CD4-positive, alpha-beta T cell treated with Interferon alpha-2 for 1 hour (primary cell): ENCODE measurements around the gene ABI2.
"Not testable (repeated sequence)": the region's sequence is repeated elsewhere in the genome, so short reads cannot be mapped to it uniquely, and the experiment has no call there.

ENCODE experiments used
- DNase-seq, 2 donors: peaks; one replicate each; pipeline ENCODE4 v3.0.0-alpha.2; 2020 to 2022

ABI2 gene

DNA sequence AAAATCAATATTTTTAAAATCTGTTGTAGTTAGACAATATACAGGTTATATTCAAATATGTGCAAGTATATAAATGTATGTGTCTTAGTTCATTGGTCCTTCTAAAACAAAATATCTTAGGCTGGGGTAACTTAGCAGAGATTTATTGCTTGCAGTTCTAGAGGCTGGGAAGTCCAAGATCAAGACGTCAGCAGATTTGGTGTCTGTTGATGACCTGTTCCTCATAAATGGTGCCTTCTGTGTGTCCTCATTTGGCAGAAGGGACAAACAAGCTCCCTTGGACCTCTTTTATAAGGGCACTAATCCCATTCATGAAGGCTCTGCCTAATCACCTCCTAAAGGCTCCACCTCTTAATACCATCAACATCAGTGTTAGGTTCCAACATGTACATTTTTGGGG is 31.3 kb downstream of the ABI2 start:
- DNase-seq = no peak

DNA sequence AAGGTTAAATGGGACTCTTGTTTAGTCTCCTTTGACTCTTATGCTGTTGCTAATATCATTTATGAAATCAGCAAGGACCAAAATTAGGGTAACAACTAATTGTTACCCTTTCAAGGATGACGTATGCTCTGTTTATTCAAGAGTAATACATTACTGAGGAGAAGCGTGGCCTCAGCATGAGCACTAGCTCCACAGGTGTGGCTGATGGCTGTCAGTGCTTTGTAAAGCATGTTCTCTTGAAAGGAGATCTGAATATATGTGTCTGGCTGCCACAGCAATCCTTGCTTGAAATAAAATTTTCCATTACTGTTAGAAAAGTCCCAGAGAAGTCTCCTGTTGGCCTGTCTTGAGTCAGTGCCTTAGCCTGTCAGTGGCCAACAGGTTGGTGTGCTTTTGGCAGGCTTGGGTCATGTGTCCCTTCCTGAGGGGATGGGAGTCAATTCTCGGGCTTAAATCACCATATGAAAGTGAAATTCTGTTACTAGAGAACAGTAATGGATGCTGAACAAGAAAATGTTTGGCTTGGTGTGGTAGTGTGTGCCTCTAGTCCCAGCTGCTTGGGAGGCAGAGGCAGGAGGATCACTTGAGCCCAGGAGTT is 32.7 kb downstream of the ABI2 start:
- no peak for DNase-seq

DNA sequence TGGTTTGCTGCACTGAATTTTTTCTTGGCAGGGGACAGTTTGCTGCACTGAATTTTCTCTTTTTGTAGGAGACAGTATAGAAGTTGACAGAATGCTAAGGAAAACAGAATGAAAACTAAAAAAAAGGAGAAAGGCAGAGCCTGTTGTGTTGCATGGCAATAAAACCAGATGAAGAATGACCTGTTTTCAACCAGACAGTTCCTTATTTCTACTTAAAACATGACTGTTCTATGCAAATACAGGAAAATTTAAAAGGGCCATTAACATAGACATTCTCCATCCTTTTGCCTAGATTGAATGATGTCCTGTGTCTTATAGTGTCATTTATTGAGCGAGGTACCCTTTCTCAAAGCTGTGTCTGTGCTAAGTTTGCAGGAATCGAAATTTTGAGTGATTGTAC is 33.3 kb downstream of the ABI2 start:
- no peak for DNase-seq

DNA sequence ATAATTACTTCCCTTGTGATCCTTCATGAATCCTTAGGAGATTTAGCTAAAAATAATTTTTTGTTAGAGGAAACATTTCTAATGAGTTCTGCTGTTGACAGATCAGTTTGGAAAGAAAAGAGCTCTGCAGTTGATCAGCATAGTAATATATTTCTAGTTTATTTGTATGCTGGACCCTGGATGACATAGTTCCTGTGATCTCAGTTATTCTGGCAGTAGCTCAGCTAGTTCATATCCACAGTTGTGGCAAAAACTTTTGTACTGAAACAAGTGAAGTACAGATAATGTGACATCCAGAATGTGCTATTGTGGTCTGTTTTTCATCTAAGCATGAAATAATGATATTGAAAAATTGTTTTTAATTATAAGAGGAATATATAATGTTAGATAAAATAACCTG is 33.7 kb downstream of the ABI2 start:
- no peak for DNase-seq

DNA sequence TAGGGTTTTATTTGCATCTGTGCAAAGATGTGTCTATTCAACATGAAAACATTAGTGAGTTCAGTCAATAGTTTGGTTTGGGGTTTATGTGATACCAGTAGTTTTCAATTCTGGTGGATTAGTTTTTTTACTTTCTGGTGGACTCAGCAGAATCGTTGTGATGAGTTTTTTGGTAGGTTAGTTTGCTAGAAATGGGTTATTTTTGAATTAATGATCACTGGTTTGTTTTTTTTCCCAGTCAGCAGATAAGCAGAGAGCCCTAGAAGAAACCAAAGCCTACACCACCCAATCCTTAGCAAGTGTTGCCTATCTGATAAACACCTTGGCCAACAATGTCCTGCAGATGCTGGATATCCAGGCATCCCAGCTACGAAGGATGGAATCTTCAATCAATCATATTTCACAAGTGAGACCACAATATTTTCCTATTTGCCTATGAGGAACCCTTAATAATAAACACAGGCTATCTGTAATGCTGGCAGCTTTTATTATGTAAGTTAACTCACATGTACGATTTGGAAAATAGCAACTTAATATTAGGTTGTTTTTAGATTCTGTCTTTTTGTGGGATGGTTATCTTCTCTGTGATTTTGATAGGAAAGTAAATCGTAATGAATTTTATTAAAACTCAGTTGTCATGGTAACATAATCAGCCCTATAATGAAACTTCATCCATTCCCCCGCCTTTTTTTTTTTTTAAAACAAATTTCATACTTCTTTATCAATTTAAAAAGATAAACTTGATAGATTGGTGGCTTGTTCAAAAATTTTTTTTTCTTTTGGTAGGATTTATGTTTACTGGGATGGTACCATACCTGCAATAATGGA is 38.7 kb downstream of the ABI2 start:
- no peak for DNase-seq

DNA sequence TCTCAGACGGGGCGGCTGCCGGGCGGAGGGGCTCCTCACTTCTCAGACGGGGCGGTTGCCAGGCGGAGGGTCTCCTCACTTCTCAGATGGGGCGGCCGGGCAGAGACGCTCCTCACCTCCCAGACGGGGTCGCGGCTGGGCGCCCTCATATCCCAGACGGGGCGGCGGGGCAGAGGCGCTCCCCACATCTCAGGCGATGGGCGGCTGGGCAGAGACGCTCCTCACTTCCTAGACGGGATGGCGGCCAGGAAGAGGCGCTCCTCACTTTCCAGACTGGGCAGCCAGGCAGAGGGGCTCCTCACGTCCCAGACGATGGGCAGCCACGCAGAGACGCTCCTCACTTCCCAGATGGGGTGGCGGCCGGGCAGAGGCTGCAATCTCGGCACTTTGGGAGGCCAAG is 44.5 kb downstream of the ABI2 start:
- DNase-seq = not testable (repeated sequence)

DNA sequence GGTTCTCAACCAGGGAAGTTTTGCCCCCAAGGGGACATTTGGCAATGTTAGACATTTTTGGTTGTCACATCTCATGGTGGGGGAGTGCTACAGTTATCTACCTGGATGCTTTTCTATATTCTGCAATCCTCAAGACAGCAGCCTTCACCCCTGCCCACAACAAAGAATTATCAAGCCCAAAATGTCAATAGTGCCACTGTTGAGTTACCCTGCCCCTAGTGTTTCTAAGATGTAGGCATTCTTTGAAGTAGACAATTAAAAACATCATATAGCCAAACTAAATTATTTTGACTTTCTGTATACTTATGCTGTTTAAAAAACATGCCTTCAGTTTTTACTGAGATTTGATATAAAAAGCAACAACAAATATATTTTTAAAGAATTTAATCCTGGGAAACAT is 48.0 kb downstream of the ABI2 start:
- peak in 1 of 2 donors; percentile 3 for DNase-seq

DNA sequence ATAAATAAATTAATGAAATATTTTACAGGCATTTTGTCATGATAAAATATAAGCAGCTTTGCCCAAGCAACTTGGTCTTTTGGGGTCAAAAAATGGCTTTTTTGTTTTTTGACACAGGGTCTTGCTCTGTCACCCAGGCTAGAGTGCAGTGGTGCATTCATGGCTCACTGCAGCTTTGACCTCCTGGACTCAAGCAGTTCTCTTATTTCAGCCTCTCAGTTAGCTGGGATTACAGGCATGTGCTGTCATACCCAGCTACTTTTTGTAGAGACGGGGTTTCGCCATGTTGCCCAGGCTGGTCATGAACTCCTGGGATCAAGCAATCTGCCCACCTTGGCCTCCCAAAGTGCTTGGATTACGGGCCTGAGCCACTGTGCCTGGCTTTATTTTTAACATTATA is 51.0 kb downstream of the ABI2 start:
- DNase-seq = no peak

DNA sequence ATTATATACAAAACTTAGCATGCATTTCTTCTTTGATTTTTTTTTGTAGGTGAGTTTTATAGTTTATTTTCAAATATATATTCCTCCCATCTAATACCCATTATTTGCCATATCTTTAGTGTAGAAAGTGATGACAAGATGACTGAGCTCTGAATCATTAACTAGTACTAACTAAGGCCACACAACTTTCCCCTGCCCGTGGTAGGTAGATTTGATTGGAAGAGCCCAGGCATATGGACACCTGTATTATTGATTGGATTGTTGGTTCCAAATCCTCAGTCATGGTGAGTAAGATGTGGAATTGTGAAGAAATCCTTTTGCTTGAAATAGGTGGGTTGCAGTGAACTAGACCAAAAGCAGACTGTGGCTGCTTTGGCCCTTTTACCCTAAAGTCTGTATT is 54.8 kb downstream of the ABI2 start:
- DNase-seq = no peak

DNA sequence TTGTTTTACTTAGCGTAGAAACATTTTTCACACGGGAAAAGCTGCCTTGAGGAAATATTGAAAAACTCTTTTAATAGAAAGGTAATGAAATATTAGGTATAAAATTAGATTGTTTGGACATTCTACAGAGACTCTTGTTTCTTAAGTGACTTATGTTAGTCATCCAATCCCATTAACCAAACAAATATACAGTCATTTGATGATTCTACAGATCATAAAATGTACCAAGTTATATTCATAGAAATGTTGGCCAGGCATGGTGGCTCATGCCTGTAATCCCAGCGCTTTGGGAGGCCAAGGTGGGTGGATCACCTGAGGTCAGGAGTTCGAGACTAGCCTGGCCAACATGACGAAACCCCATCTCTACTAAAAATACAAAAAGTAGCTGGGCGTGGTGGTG is 60.0 kb downstream of the ABI2 start:
- DNase-seq = not testable (repeated sequence)

DNA sequence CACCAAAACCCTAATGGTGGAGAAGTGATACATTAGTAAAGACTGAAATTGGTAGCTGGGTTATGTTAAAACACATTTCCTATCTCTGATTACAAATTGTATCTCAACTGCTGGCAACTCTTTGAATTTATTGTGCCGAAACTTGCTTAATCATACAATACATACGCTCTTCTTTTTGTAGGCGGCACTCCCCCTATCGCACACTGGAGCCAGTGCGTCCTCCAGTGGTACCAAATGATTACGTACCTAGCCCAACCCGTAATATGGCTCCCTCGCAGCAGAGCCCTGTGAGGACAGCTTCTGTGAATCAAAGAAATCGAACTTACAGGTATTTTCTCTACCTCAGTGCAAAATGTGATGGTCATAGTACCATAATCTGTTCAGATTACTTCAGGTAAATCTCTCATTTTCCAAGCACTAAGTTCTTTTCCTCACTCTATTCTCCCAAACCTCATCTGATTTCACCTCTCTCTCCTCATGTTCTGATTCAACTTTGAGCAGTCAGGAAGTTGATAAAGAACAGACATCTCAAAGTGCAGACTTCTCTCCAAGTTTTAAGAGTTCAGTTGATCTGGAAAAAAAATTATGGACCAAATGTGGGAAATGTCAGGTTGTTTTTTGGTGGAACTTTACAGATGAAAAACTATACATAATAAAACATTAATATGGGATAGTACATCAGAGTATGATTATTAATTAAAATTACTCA is 66.5 kb downstream of the ABI2 start:
- no peak for DNase-seq

DNA sequence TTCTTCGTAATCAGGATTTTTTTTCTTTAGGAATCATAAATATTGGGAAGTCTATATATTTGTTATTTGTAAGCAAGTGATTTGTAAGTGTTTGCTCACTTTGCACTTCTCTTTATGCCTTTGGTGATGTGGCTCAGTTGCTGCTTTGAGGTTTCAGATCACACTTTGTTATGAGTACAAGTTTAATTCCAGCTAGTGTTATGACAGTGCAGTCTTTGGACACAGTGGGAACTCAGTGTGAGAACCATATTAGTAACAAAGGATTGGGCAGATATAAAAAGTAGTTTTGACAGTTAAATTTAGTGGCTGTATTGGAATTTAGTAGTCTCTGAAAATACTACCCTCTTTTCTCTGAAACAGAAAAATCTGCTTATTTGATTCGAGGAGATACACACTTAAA is 67.7 kb downstream of the ABI2 start:
- no peak for DNase-seq

DNA sequence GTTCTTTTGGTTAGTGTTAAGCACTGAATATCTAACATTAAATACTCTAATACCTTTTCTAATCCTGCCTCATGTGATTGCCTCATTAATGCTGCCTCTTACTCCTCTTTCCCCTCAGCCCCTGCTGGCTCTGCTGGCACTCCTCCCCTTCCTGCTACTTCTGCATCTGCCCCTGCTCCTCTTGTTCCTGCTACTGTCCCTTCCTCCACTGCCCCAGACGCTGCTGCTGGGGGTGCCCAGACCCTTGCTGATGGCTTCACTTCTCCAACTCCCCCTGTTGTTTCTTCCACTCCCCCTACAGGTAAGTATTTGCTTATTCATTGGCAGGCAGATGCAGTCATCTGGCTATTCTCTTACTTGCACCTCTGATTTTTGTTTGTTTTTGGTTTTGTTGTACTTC is 68.5 kb downstream of the ABI2 start:
- DNase-seq = no peak

DNA sequence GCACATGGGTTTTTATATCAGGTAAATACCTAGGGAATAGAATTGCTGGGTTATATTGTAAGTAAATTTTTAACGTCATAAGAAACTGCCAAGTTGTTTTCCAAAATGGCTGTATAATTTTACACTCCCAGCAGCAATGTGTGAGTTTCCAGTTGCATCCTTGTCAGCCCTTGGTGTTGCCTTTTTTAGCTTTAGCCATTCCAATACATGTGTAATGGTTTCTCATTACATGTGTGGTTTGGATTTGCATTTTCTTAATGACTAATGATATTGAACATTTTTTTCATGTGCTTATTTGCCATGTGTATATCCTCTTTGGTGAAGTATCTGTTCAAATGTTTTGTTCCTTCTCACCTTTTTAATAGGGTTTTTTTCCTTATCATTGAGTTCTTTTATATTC is 70.8 kb downstream of the ABI2 start:
- DNase-seq = no peak

DNA sequence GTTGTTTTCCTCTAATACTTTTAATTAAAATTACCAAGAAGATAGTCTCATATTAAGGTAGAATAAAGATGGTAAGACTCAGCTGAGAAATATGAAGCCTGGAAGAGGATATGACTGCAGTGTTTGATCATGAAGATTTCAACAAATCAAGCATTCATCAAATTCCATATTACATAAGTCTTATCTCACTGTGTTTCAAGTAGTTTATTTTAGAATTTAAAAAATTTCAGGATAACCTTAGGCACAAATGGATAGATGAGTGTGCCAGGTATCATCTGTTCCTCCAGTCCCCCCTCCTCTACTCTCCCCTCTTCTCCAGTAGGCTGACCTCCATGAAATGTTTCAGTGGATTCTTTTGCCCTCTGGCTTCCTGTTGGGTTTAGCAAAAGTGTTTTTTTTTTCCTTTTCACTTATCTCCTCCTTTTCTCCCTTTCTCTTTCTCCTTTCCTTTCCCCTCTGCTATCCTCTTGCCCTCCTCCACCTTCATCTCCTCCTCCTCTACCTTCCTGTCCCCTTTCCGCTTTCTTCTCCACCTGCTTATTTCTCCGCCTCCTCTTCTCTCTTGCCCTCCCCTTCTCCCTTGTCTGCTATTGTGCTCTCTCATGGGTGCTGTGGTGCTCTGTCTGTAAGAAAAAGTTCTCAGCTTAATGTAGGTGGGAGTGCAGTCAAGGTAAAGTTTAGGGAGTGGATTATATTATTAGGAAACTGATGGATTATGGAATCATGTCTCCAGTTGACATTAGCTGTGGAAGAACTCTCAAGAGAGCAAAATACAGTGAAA is 72.8 kb downstream of the ABI2 start:
- no peak for DNase-seq

DNA sequence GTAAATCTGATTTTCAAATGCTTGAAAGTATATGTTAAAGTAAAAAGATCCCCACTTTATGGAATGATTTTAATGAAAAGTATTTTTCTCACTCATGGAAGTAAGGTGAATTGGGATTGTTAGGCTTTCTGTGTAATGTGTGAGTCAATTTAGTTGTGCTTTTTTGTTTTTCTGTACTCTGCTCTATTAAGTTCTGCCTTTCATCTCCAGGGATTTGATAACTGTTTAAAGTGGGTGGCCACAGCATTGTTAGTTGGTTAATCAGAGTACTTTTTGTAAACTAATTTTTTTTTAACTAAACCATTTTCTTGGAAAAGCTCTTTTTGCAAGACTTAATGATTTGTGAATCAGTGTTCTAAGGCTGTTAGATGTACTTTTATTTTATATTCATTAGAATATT is 76.8 kb downstream of the ABI2 start:
- no peak for DNase-seq

DNA sequence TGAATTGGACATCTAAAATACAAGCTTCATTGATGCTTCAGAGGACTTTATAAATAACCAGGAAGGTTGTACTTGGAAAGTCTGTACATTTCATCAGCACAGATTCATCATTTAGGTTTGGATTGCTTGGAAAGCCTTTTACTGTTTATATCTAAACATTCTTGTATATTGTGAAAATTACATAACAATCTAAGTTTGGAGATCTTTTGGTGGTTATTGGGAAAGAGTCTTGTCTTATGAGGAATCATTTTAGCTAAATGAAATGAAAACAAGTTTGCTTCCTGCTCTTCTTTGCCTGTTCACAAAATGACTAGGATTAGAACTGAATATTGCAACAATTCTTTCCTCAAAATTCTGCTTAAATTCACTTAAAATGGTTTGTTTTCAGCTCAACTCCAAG is 79.3 kb downstream of the ABI2 start:
- no peak for DNase-seq

DNA sequence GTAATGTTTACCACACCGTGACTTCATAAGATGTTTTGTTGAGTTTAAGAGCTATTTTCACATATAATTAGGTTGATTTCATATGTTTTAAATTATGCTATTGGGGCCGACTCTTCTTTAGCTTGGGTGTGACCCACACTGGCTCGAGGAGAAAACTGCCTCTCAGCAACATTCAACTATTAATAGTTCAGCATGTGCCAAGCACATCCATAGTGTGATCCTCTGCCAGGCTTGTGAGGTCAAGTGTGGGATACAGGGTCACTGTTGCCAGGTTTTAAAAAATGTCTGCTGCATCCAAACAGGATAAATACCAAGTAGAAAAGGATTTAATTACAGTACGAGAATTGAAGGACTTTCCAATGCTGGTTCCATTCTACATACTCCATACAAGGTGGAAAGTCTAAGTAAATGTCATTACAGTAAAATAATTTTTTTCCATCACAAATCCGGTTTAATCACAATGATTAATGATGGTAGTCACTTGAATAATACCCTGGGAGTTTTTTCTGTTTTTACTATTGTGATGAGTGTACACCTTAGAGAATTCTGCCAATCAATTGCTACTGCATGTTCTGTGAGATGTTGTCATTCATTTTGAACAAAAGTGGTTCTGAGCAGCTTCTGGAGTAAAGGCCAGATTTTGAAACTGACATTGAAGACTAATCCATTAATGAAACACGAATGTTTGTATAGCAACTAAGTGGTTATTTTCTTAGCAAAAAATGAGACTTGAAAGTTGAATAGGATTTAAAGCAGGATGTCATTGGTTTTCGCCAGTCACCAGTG is 84.5 kb downstream of the ABI2 start:
- DNase-seq = no peak

DNA sequence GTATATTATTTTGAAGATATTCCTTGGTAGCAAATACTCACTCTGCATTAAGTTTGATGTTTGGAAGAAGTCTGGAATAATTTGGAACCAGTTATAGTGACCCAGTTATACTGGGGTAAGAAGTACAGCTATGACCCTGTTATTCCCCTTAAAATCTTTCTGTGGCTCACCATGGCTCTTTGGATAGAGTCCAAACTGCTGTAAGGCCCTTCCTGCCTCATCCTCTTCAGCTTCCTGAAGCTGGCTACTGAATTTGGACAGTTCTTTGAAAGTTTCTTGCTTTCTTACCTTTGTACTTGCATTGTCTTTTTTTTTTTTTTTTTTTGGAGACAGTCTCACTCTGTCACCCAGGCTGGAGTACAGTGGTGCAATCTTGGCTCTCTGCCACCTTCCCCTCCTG is 85.6 kb downstream of the ABI2 start:
- no peak for DNase-seq

DNA sequence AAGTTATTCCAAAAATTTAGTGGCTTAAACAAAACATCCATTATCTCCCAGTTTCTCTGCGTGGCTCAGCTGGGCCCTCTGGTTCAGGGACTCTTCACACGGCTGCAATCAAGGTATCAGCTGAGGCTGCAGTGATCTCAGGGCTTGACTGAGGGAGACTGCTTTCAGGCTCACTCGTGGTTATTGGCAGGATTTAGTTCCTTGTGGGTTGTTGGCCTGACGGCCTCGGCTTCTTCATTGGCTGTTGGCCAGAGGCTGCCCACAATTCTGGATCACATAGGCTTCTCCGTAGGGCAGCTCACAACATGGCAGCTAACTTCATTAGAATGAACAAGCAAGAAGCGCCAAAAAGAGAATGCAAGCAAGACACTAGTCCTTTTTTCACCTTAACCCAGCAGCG is 90.1 kb downstream of the ABI2 start:
- no peak for DNase-seq

DNA sequence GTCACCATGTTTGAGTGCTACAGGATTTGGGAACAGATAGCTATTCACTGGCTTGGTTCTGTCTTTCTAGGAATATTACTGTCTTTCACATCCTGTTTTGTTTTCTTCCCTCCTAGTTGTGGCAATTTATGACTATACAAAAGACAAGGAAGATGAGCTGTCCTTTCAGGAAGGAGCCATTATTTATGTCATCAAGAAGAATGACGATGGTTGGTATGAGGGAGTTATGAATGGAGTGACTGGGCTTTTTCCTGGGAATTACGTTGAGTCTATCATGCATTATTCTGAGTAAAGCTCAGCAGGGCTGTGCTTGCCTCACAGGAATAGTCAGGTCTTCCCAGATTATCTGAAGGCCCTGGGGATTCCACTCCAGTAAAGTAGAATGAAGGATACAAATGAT is 98.9 kb downstream of the ABI2 start:
- DNase-seq = no peak

DNA sequence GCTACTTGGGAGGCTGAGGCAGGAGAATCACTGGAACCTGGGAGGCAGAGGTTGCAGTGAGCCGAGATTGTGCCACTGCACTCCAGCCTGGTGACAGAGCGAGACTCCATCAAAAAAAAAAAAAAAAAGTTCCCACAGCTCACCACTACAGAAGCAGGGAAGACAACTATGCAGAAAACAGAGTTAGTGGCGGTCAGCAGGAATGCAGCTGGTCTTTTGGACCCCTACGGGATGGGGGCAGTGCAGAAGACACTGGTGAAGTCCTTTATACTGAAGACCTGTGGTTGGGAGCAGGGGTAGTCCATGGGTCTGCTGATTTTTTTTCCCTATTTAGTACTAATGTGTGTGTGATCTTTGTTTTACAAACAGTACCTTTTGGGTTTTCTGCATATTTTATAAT is 101.4 kb downstream of the ABI2 start:
- not testable (repeated sequence) for DNase-seq
